Muscle layer of duodenum (tissue), 2 donors: Measurements from ENCODE around the gene HS6ST3.

Experiments used
- H3K27ac ChIP-seq: one replicate; pipeline ENCODE4 v1.7.0; 2013; ENCODE audit warnings: mild to moderate bottlenecking, low read length
- H3K27me3 ChIP-seq: one replicate; pipeline ENCODE4 v1.7.0; 2013; ENCODE audit warnings: low read depth, mild to moderate bottlenecking, control low read depth, low read length
- H3K36me3 ChIP-seq, 2 donors: one replicate each; pipeline ENCODE4 v1.7.0; 2013; ENCODE audit warnings: low read length in 2 of 2, control low read depth in 1 of 2, mild to moderate bottlenecking in 1 of 2; ENCODE audit not compliant: insufficient read depth in 2 of 2, control insufficient read depth in 1 of 2
- H3K4me1 ChIP-seq, 2 donors: one replicate each; pipeline ENCODE4 v1.7.0; 2013; ENCODE audit warnings: low read length in 2 of 2, mild to moderate bottlenecking in 2 of 2, control low read depth in 1 of 2, moderate library complexity in 1 of 2; ENCODE audit not compliant: insufficient read depth in 2 of 2, control insufficient read depth in 1 of 2
- H3K4me3 ChIP-seq, 2 donors: one replicate each; pipeline ENCODE4 v1.7.0; 2013; ENCODE audit warnings: low read length in 2 of 2, low read depth in 1 of 2, mild to moderate bottlenecking in 1 of 2
- H3K9me3 ChIP-seq, 2 donors: one replicate each; pipeline ENCODE4 v1.7.0; 2013; ENCODE audit warnings: low read length in 2 of 2, control low read depth in 1 of 2, mild to moderate bottlenecking in 1 of 2; ENCODE audit not compliant: control insufficient read depth in 1 of 2
- donor health status: healthy.

HS6ST3 gene

DNA sequence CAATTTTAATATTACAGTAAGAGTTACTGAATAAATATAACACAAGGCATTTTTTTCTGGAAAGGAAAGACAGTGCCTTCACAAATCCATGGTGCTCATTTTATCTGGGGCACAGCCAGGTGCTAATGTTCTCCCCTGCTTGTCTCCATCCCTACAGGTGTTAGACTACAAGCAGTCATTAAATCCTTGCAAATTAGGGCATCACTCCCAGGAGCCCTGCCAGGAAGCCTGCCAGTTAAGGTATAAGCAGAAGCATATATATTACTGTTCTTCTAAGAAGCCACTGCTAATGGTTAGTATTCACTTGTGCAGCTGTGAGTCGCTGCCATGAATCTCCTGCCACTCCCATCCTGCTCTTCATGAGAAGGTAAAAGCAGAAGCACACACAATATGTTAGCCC is 754.7 kb downstream of the HS6ST3 start:
- Histone ChIP-seq H3K36me3 (no peaks in the 10 kb centered on the region), H3K4me3 (no peak overlapping the region), H3K27me3 (no peaks in the 10 kb centered on the region), H3K9me3 (no peaks in the 10 kb centered on the region), H3K27ac (no peak overlapping the region), H3K4me1 (no peaks in the 10 kb centered on the region)

GRCh38 chr13:96848286-96848685 is 758.4 kb downstream of the HS6ST3 start:
- Histone ChIP-seq H3K27me3 (no peaks in the 10 kb centered on the region), H3K36me3 (no peaks in the 10 kb centered on the region), H3K9me3 (no peaks in the 10 kb centered on the region), H3K4me3 (no peak overlapping the region), H3K4me1 (no peaks in the 10 kb centered on the region), H3K27ac (no peak overlapping the region)

DNA sequence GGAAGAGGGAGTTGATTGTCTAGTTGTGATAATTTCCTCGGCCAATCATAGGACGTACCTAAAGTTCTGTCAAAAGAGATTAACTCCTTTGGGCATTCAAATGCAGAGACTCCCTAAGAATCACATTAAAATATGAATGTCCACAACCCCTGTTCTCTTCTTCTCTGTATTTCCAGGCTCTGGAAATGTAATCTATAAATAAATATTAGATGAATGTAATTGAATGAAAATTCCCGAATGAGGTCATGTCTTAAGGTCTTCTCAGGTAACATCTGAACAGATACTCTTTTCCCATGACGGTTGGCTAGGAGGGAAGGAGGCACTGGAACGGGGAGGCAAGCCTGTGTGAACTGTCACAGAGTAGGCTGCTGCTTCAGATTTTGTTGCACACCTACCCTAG is 759.2 kb downstream of the HS6ST3 start:
- Histone ChIP-seq H3K36me3 (no peaks in the 10 kb centered on the region), H3K4me1 (no peaks in the 10 kb centered on the region), H3K4me3 (no peak overlapping the region), H3K9me3 (no peaks in the 10 kb centered on the region), H3K27me3 (no peaks in the 10 kb centered on the region), H3K27ac (no peak overlapping the region)

DNA sequence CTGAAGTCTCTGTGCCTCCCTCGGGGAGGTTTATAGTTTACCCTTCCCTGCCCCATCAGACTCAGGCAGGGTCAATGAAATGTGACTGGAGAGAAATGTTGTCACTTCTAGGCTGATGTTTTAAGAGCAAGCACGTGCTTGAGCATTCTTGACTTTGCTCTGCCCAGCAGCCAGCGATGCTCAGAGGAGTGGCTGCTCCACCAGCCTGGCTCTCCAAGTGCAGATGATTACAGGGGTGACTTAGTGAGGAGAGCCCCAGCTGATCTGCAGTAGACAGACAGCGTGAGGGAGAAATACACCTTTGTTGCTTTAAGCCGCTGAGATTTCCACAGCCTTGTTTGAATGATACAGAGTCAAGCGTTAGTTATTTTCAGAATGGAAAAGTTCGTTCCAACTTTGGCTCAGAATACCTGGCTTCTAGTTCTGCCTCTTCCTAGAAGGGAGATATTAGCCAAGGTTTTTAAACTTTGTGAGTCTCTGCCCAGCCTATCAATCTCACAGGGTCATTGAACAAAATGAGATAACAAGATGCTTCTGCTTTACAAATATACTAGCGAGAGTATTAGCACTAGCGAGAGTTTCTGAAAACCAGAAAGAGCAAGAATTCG is 760.7 kb downstream of the HS6ST3 start:
- Histone ChIP-seq H3K36me3 (no peaks in the 10 kb centered on the region), H3K4me1 (no peaks in the 10 kb centered on the region), H3K27me3 (no peaks in the 10 kb centered on the region), H3K9me3 (peaks cover 0 to 2% of the 10 kb centered on the region in 2 donors), H3K27ac (no peak overlapping the region), H3K4me3 (no peak overlapping the region)

GRCh38 chr13:96851856-96852445 is 762.0 kb downstream of the HS6ST3 start:
- Histone ChIP-seq H3K9me3 (peaks cover 0 to 2% of the 10 kb centered on the region in 2 donors), H3K36me3 (no peaks in the 10 kb centered on the region), H3K27me3 (no peaks in the 10 kb centered on the region), H3K27ac (no peak overlapping the region), H3K4me1 (no peaks in the 10 kb centered on the region), H3K4me3 (no peak overlapping the region)

GRCh38 chr13:96858133-96858826 is 768.4 kb downstream of the HS6ST3 start:
- no peak overlapping the region for H3K27ac ChIP-seq
- H3K4me3 ChIP-seq: no peak overlapping the region
- H3K27me3 ChIP-seq: no peaks in the 10 kb centered on the region
- peaks cover 0 to 2% of the 10 kb centered on the region in 2 donors for H3K9me3 ChIP-seq
- H3K4me1 ChIP-seq: no peaks in the 10 kb centered on the region
- no peaks in the 10 kb centered on the region for H3K36me3 ChIP-seq

DNA sequence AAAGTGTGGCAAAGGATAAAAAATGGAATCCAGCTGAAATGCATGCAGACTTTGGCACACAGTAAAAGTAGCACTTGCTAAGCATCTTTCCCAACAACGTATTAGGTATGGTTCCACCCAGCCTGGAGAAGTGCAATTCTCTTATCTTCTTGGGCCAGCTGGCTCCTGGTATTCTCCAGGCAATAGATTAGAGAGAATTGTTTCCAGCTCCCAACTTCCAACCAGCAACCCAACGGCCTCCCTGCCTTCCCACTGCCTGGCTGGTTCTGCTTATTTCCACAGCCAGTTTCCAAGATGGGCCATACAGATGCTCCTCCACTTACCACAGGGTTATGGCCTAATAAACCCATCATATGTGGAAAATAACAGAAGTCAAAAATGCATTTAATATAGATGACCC is 771.0 kb downstream of the HS6ST3 start:
- Histone ChIP-seq H3K4me1 (no peaks in the 10 kb centered on the region), H3K27me3 (no peaks in the 10 kb centered on the region), H3K4me3 (no peak overlapping the region), H3K9me3 (no peaks in the 10 kb centered on the region), H3K36me3 (no peaks in the 10 kb centered on the region), H3K27ac (no peak overlapping the region)

DNA sequence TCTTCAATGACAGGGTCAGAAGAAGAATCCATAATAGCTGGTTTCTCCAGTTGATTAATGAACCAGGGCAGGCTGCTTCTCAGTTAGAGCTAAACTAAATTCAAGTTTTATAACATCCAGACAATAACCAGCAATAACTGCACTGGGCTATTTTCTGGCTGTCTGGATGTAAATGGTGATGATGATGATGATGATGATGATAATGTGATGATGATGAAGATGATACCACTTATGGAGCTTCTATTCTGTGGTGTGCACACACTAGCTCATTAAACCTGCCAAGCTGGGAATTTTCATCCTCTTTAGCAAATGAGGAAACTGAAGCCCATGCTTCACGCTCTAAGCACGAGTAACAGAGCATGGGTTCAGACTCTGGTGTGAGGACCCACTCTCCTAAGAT is 772.2 kb downstream of the HS6ST3 start:
- no peaks in the 10 kb centered on the region for H3K36me3 ChIP-seq
- H3K9me3 ChIP-seq: no peaks in the 10 kb centered on the region
- no peaks in the 10 kb centered on the region for H3K4me1 ChIP-seq
- no peaks in the 10 kb centered on the region for H3K27me3 ChIP-seq
- no peak overlapping the region for H3K27ac ChIP-seq
- H3K4me3 ChIP-seq: no peak overlapping the region

GRCh38 chr13:96862999-96863398 is 773.1 kb downstream of the HS6ST3 start:
- no peaks in the 10 kb centered on the region for H3K4me1 ChIP-seq
- no peaks in the 10 kb centered on the region for H3K9me3 ChIP-seq
- H3K27ac ChIP-seq: no peak overlapping the region
- no peaks in the 10 kb centered on the region for H3K36me3 ChIP-seq
- no peaks in the 10 kb centered on the region for H3K27me3 ChIP-seq
- no peak overlapping the region for H3K4me3 ChIP-seq

- H3K27me3 ChIP-seq: no peaks in the 10 kb centered on the region
- H3K4me3 ChIP-seq: no peak overlapping the region
- H3K4me1 ChIP-seq: no peaks in the 10 kb centered on the region
- H3K27ac ChIP-seq: no peak overlapping the region
- H3K36me3 ChIP-seq: no peaks in the 10 kb centered on the region
- H3K9me3 ChIP-seq: no peaks in the 10 kb centered on the region
These were observed 781.6 kb downstream of the HS6ST3 start for GRCh38 chr13:96871469-96871868.

- Histone ChIP-seq H3K27ac (no peak overlapping the region), H3K4me3 (no peak overlapping the region), H3K36me3 (no peaks in the 10 kb centered on the region), H3K4me1 (no peaks in the 10 kb centered on the region), H3K9me3 (no peaks in the 10 kb centered on the region), H3K27me3 (no peaks in the 10 kb centered on the region)
These were observed 790.5 kb downstream of the HS6ST3 start for GRCh38 chr13:96880419-96880818.
